ENCODE results near the gene FBXL7.

GRCh38 chr5:15715535-15715934 is 215.6 kb downstream of the FBXL7 start:
- no peak for TF ChIP-seq EZH2 (IDR thresholded peaks at IDR 0.05; ENCODE audit: insufficient read depth, poor library complexity, severe bottlenecking)
- no peak for TF ChIP-seq EZH2phosphoT487 (IDR thresholded peaks at IDR 0.05; ENCODE audit: insufficient read depth, low read depth)

All from GM23248 (cell line).